Activated CD4-positive, alpha-beta T cell treated with anti-CD3 and anti-CD28 coated beads, Interleukin-2, amount 10 ng/mL, durations not matched to agents 24 days and 14 days (primary cell): Measurements from ENCODE around the gene PARD6G. TPM values are rescaled to one million over a fixed set of nuclear protein-coding genes. Genes with fewer than 3 reads are reported as not detected.

ENCODE experiments used
- DNase-seq: peaks from one replicate; pipeline ENCODE4 v3.0.0; 2022
- H3K27ac Mint-ChIP-seq: one replicate; pipeline ENCODE4 v1.8.0; 2022; ENCODE audit warnings: mild to moderate bottlenecking, mixed read lengths
- H3K27me3 Mint-ChIP-seq: one replicate; pipeline ENCODE4 v1.8.0; 2022; ENCODE audit warnings: mixed read lengths
- H3K36me3 Mint-ChIP-seq: one replicate; pipeline ENCODE4 v1.8.0; 2022; ENCODE audit warnings: low read depth, mild to moderate bottlenecking, mixed read lengths
- H3K4me1 Mint-ChIP-seq: one replicate; pipeline ENCODE4 v1.8.0; 2021; ENCODE audit warnings: mixed read lengths
- H3K4me3 Mint-ChIP-seq: one replicate; pipeline ENCODE4 v1.8.0; 2022; ENCODE audit warnings: mild to moderate bottlenecking, moderate library complexity, mixed read lengths
- H3K9me3 Mint-ChIP-seq: one replicate; pipeline ENCODE4 v1.8.0; 2021; ENCODE audit warnings: mixed read lengths
- intact Hi-C: fragments of 100-400 bp; cut with micrococcal nuclease; formaldehyde crosslinking; loops from one replicate; pipeline ENCODE4 v1.15.1; 2023
- total RNA-seq: library from RNA; stranded (reverse); gene quantifications from 2 replicates; pipeline ENCODE4 v1.2.3, GENCODE V29; 2022

Gene PARD6G
- total RNA-seq, 1 donor from 2014 or later: 0.40 TPM

- Mint-ChIP-seq H3K9me3 (no peaks in the 10 kb centered on the region), H3K27me3 (peaks cover 22% of the 10 kb centered on the region), H3K27ac (no peak overlapping the region), H3K36me3 (no peaks in the 10 kb centered on the region), H3K4me1 (peaks cover 4% of the 10 kb centered on the region), H3K4me3 (no peak overlapping the region)
- DNase-seq: no peak
- intact Hi-C loops: no loop called here
Measured at GRCh38 chr18:80194874-80195570, 52.3 kb downstream of the PARD6G start.

DNA sequence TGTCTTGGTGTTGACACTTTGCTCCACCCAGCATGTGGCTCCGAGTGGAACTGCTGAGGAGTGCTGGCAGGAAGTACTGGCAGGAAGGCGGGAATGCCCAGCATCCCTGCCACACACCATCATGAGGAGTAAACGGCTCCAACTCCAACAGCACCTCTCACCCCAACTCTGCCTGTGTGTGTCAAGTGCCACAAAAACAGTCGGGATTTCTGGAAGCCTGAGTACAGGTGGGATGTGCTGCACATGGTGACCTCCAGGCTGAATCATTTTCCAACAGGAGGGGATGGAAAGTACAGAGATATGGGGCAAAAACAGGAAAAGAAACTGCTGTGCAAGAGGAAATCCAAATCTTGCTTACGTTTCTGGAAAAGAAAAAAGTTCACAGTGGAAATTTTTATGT is 53.6 kb downstream of the PARD6G start:
- H3K9me3 Mint-ChIP-seq: no peaks in the 10 kb centered on the region
- H3K27ac Mint-ChIP-seq: no peak overlapping the region

GRCh38 chr18:80192653-80193385 is 54.5 kb downstream of the PARD6G start:
- DNase-seq: no peak
- Mint-ChIP-seq H3K27ac (no peak overlapping the region), H3K27me3 (peaks cover 17% of the 10 kb centered on the region), H3K36me3 (no peaks in the 10 kb centered on the region), H3K4me1 (peaks cover 4% of the 10 kb centered on the region), H3K9me3 (no peaks in the 10 kb centered on the region), H3K4me3 (no peak overlapping the region)
- intact Hi-C loops: no loop called here

More for the DNA sequence above, 53.6 kb downstream of the PARD6G start:
- H3K36me3 Mint-ChIP-seq: no peaks in the 10 kb centered on the region
- no peak for DNase-seq
- intact Hi-C loops: no loop called here
- H3K27me3 Mint-ChIP-seq: peaks cover 18% of the 10 kb centered on the region
- peaks cover 4% of the 10 kb centered on the region for H3K4me1 Mint-ChIP-seq
- no peak overlapping the region for H3K4me3 Mint-ChIP-seq

- Mint-ChIP-seq H3K27me3 (peaks cover 14% of the 10 kb centered on the region), H3K27ac (no peak overlapping the region), H3K9me3 (no peaks in the 10 kb centered on the region), H3K36me3 (no peaks in the 10 kb centered on the region), H3K4me1 (peaks cover 4% of the 10 kb centered on the region), H3K4me3 (no peak overlapping the region)
- DNase-seq: no peak
- intact Hi-C loops: no loop called here
Measured at GRCh38 chr18:80191907-80192652, 55.2 kb downstream of the PARD6G start.

DNA sequence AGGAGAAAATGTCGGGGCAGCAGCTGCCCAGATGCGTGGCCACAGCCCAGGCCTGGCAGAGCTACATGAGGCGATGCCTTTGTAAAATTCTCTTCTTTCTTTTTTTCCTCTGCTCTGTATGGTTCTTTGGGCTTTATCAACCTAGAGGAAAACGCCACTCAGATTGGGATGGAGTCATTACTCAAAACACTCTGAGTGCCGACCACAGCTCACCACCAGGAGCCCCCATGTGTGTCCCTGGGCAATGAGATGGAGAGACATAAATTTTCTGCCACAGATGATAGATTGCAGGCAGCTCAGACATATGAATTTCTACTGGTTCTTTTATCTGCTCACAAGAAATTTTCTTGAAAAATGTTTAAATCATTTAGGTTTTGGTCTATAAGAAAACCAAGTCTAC is 56.0 kb downstream of the PARD6G start:
- H3K27me3 Mint-ChIP-seq: peaks cover 10% of the 10 kb centered on the region

DNA sequence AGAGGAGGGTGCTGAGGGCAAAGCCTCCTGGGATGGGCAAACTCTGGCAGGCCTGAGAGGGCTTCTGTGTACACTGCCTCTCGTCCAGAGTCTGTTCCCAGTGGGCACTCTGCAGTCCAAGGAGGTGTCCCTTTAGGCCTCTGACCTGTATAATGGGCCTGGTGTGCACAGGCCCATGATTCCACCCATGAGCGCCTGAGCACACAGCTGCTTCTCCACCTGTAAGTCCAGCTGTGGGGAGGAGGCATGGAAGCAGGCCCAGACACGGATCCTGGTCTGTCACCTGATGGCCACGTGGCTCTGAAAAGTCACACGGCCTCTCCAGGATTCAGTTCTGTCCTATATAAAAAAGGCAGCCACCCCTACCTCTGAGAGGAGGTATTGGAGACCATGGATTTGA is 57.0 kb downstream of the PARD6G start:
- H3K4me1 Mint-ChIP-seq: peaks cover 4% of the 10 kb centered on the region
- H3K4me3 Mint-ChIP-seq: no peak overlapping the region
- peaks cover 9% of the 10 kb centered on the region for H3K27me3 Mint-ChIP-seq
- no peak overlapping the region for H3K27ac Mint-ChIP-seq
- H3K9me3 Mint-ChIP-seq: no peaks in the 10 kb centered on the region
- intact Hi-C loops: no loop called here
- DNase-seq: no peak
- no peaks in the 10 kb centered on the region for H3K36me3 Mint-ChIP-seq

More for the DNA sequence above, 56.0 kb downstream of the PARD6G start:
- Mint-ChIP-seq H3K9me3 (no peaks in the 10 kb centered on the region), H3K27ac (no peak overlapping the region), H3K36me3 (no peaks in the 10 kb centered on the region), H3K4me3 (no peak overlapping the region), H3K4me1 (peaks cover 4% of the 10 kb centered on the region)
- intact Hi-C loops: no loop called here
- DNase-seq: no peak

DNA sequence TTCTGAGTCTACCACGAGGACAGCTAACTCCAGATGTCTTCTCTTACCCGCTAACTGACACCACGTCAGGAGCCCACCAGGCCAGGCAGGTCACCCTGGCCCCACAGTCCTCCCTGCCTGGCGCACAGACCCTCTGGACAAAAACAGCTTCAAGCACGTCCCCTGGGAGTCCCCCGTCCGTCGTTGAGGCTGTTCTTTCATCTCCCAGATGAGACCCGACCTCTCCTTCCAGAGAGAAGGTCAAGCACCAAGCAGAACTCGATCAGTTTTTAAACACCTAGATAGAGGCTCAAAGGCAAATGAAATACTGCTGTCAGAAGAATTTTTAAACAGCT is 57.8 kb downstream of the PARD6G start:
- Mint-ChIP-seq H3K4me3 (no peak overlapping the region), H3K36me3 (no peaks in the 10 kb centered on the region), H3K27ac (no peak overlapping the region), H3K4me1 (peaks cover 2% of the 10 kb centered on the region), H3K27me3 (peaks cover 6% of the 10 kb centered on the region), H3K9me3 (no peaks in the 10 kb centered on the region)
- no peak for DNase-seq
- intact Hi-C loops: no loop called here

GRCh38 chr18:80188643-80189530 is 58.4 kb downstream of the PARD6G start:
- H3K9me3 Mint-ChIP-seq: no peaks in the 10 kb centered on the region
- peaks cover 4% of the 10 kb centered on the region for H3K27me3 Mint-ChIP-seq
- H3K4me1 Mint-ChIP-seq: no peaks in the 10 kb centered on the region
- DNase-seq: no peak
- intact Hi-C loops: no loop called here
- H3K4me3 Mint-ChIP-seq: no peak overlapping the region
- H3K36me3 Mint-ChIP-seq: no peaks in the 10 kb centered on the region
- H3K27ac Mint-ChIP-seq: no peak overlapping the region

- H3K27ac Mint-ChIP-seq: no peak overlapping the region
- H3K9me3 Mint-ChIP-seq: no peaks in the 10 kb centered on the region
- H3K4me1 Mint-ChIP-seq: no peaks in the 10 kb centered on the region
- no peaks in the 10 kb centered on the region for H3K36me3 Mint-ChIP-seq
- no peak for DNase-seq
- intact Hi-C loops: no loop called here
- peaks cover under 1% of the 10 kb centered on the region for H3K27me3 Mint-ChIP-seq
- no peak overlapping the region for H3K4me3 Mint-ChIP-seq
Measured at GRCh38 chr18:80187956-80188642, 59.2 kb downstream of the PARD6G start.

DNA sequence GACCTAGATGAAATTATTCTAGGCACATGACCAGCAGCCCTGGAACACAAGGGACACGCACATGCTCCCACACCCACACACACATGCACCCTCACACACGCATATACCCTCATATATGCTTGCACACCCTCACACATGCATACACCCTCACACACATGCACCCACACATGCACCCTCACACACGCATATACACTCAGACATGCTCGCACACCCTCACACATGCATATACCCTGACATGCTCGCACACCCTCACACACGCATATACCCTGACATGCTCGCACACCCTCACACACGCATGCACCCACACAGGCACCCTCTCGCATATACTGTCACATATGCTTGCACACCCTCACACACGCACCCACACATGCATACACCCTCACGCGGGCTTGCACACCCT is 61.8 kb downstream of the PARD6G start:
- Mint-ChIP-seq H3K9me3 (no peaks in the 10 kb centered on the region), H3K36me3 (no peaks in the 10 kb centered on the region), H3K4me1 (no peaks in the 10 kb centered on the region), H3K27me3 (no peaks in the 10 kb centered on the region), H3K27ac (no peak overlapping the region), H3K4me3 (no peak overlapping the region)
- DNase-seq: no peak
- intact Hi-C loops: no loop called here

DNA sequence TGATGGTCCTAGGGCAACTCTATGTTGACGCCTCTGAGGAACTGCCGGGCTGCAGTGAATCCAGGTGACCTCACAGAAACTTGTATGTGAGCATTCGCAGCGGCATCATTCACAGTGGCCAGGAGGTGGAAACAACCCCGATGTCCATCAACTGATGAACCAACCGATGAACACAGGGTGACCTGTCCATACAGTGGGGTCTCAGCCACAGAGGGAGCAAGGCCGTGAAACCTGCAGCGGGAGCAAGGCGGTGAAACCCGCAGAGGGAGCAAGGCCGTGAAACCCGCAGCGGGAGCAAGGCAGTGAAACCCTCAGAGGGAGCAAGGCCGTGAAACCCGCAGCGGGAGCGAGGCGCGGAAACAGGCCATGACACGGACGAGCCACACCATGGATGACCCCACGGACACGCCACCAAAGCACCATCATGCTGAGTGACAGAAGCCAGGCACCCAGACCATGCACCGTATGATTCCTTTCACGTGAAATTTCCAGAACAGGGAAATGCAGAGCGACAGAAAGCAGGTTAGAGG is 63.0 kb downstream of the PARD6G start:
- Mint-ChIP-seq H3K9me3 (no peaks in the 10 kb centered on the region), H3K4me3 (no peak overlapping the region), H3K4me1 (no peaks in the 10 kb centered on the region), H3K36me3 (no peaks in the 10 kb centered on the region), H3K27me3 (no peaks in the 10 kb centered on the region), H3K27ac (no peak overlapping the region)
- intact Hi-C loops: no loop called here
- no peak for DNase-seq

DNA sequence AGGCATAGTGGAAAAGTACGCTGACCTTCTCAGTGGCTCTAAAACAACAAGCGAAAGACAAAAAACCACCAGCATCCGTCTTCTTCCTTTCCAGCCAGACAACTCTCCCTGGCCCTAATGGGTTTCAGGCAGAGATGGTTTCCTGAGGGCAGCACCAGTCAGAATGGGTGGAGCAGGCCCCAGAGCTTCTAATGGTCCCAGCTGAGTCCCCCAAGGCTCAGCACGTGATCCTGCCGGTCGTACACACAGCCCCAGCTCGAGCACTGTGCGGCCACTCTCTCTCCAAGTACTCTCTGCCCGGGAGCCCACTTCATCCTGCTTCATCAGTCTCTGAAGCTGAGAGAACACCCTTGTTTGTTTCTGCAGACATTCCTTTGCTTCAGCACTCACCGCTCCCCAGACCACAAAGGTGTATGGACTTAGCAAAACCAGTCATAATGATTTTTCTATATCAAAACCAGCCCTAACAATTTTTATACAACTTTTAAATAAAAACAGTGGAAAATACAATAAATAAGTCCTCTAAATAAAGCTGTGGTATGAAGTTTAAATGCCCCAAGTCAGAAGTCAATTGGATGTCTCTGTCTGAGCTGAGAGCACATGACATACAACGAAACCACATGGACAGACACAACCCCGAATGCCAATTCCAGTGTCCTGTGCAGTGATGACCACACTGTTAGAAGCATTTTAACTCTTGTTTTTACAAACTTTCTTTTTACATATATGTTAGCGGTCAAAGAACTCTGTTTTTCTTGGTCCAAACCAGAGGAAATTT is 63.9 kb downstream of the PARD6G start:
- Mint-ChIP-seq H3K4me3 (no peak overlapping the region), H3K4me1 (no peaks in the 10 kb centered on the region), H3K9me3 (no peaks in the 10 kb centered on the region), H3K27ac (no peak overlapping the region), H3K27me3 (no peaks in the 10 kb centered on the region), H3K36me3 (no peaks in the 10 kb centered on the region)
- intact Hi-C loops: no loop called here
- no peak for DNase-seq
